ENCODE measurements around the gene UBE2M.
A peak's percentile ranks its signal among the peaks of the same experiment; 100 is the strongest.
"Not testable (repeated sequence)": the region's sequence is repeated elsewhere in the genome, so short reads cannot be mapped to it uniquely, and the experiment has no call there.

The UBE2M gene

GRCh38 chr19:58558066-58558622, at the start of gene UBE2M:
UBE2M (minus strand) TSS chr19:58558611; CDS start chr19:58558381, 230 bp downstream.
- DNase-seq (ENCODE audit: low spot score): peak; percentile 83

GRCh38 chr19:58607213-58607612, 48.8 kb upstream of the UBE2M start:
- not testable (repeated sequence) for DNase-seq (ENCODE audit: low spot score)

- not testable (repeated sequence) for DNase-seq (ENCODE audit: low spot score)
These were observed 48.0 kb upstream of the UBE2M start for GRCh38 chr19:58606251-58606896.

GRCh38 chr19:58586133-58586765, 27.8 kb upstream of the UBE2M start:
- DNase-seq (ENCODE audit: low spot score): peak; percentile 29

GRCh38 chr19:58585442-58586132, 27.2 kb upstream of the UBE2M start:
- DNase-seq (ENCODE audit: low spot score): no peak

GRCh38 chr19:58584498-58585441, 26.4 kb upstream of the UBE2M start:
- peak; percentile 10 for DNase-seq (ENCODE audit: low spot score)

- DNase-seq (ENCODE audit: low spot score): peak; percentile 14
These were observed 24.6 kb upstream of the UBE2M start for GRCh38 chr19:58582985-58583384.

GRCh38 chr19:58581227-58582141, 23.1 kb upstream of the UBE2M start:
- peak; percentile 90 for DNase-seq (ENCODE audit: low spot score)

- no peak for DNase-seq (ENCODE audit: low spot score)
These were observed 21.2 kb upstream of the UBE2M start for GRCh38 chr19:58579473-58580142.

- DNase-seq (ENCODE audit: low spot score): no peak
These were observed 19.9 kb upstream of the UBE2M start for GRCh38 chr19:58578012-58578925.

- not testable (repeated sequence) for DNase-seq (ENCODE audit: low spot score)
These were observed 19.2 kb upstream of the UBE2M start for GRCh38 chr19:58577581-58577980.

GRCh38 chr19:58575183-58576041, 17.0 kb upstream of the UBE2M start:
- DNase-seq (ENCODE audit: low spot score): peak; percentile 94

- DNase-seq (ENCODE audit: low spot score): no peak
These were observed 15.3 kb upstream of the UBE2M start for GRCh38 chr19:58573658-58574164.

- DNase-seq (ENCODE audit: low spot score): peak; percentile 99
These were observed 14.6 kb upstream of the UBE2M start, which contains the start of gene MZF1 for GRCh38 chr19:58572818-58573657. MZF1 (minus strand) TSS chr19:58573335; CDS start chr19:58571389, 1,946 bp downstream.

GRCh38 chr19:58572026-58572817, 13.8 kb upstream of the UBE2M start:
- DNase-seq (ENCODE audit: low spot score): no peak

- no peak for DNase-seq (ENCODE audit: low spot score)
These were observed 13.2 kb upstream of the UBE2M start for GRCh38 chr19:58571575-58571947.
